Islet of Langerhans (tissue), 1 donor: ENCODE measurements around the gene MAP2K1.

Experiments
- FAIRE-seq: peaks from one replicate; lab custom pipeline; 2011; peaks lifted over from hg19 to GRCh38; lab: Jason Lieb, UNC

The MAP2K1 gene

DNA sequence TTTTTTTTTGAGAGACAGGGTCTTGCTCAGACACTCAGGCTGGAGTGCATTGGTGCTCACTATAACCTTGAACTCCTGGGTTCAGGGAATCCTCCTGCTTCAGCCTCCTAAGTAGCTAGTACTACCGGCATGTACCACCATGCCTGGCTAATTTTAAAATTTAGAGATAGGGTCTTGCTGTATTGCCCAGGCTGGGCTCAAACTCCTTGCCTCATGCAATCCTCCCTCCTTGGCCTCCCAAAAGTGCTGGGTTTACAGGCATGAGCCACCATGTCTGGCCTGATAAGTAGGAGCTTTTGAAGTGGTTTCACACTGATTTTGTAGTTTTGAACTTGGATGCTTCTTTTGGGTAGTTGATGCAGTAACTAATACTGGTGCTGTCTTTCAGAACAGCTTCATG, 7.8 kb downstream of the MAP2K1 start:
- FAIRE-seq: no peak

DNA sequence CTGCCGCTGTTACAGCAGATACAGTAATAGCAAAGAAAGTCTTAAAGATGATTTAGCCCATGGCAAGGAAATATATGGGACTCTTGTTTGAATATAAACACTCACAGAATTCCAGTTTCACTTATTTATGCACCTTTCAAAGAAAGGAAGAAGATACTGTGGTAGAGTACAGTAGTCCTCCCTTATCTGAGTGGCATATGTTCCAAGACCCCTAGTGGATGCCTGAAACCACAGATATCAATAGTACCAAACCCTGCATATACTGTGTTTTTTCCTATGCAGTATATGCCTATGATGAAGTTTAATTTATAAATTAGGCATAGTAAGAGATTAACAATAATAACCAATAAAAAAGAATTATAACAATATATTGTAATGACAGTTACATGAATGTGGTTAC, 8.2 kb downstream of the MAP2K1 start:
- FAIRE-seq: no peak

DNA sequence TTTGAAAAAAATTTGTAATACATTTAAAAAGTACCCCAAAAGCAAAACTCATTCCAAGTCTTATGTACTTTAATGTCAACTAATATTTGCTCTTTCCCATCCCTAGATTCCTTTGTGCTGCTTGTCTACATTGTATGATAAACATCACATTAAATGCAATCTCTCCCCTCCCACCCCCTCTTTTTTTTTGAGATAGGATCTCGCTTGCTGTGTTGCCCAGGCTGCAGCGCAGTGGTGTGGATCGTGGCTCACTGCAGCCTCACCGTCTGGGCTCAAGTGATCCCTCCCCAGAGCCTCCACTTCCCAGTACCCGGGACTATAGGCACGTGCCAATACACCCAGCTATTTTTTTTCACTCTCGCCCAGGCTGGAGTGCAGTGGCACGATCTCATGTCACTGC, 12.6 kb downstream of the MAP2K1 start:
- no peak for FAIRE-seq

DNA sequence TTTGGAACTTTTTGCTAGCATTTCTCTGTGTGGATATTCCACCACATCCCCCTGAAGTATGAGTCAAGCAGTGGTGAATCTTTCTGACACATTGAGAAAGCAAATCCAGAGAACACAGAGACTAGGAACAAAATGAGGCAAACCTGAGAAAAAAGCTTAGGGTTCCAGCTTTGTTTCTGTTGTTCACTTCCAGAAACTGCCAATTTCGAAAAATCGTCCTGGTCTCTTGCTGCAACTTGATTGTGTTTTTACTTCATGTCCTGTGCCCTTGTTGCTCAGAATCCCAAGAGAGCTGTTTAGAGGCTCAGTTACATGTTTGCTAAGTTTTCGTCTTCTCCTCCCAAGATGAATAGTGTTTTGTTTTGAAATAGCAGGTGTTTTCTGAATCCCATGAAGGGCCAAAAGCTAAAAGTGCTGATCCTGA, 13.7 kb downstream of the MAP2K1 start:
- FAIRE-seq: no peak

- peak; percentile 65 for FAIRE-seq
Observed at GRCh38 chr15:66401130-66402021, 14.7 kb downstream of the MAP2K1 start.

DNA sequence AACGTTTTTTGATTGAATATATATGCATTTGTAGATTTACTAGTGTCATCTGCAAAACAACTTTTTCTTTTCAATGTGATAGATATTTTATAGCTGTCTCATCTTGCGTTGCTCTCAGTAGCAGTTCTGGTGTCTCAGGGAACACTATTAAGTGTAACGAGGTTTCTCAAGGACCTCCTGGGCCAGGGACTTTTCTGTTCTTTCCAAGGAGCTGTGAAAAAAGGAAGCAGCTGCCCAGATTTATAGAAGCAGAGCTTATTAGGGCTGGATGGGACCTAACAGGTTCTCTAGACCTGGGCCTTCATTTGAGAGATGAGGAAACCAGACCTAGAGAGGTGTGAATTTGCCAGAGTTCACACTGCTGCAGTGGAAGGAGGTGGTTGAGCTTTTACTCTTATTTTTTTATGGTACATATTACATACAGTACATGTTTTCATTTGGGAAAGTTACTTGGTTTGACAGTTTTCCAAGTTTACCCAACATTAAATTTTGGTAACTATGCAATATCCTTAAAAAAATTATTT, 16.1 kb downstream of the MAP2K1 start:
- no peak for FAIRE-seq

DNA sequence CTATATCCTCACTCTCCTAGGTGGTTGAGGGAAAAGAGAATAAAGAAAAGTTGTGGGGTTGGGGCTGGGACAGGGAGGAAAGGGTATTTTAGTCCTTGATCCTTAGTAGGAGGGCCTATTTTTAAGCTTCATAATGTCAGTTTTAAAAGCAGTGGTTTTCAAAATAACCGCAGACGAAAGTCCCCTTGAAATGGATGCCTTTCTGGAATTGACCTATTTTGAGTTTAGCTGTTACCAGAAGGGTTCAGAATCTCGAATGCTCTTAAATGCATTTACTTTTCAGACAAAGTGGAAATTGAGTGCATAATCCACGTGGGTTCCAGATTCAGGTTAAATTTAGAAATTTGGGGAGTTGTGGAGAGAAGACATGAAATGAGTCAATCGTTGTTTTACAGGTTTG, 16.6 kb downstream of the MAP2K1 start:
- no peak for FAIRE-seq

DNA sequence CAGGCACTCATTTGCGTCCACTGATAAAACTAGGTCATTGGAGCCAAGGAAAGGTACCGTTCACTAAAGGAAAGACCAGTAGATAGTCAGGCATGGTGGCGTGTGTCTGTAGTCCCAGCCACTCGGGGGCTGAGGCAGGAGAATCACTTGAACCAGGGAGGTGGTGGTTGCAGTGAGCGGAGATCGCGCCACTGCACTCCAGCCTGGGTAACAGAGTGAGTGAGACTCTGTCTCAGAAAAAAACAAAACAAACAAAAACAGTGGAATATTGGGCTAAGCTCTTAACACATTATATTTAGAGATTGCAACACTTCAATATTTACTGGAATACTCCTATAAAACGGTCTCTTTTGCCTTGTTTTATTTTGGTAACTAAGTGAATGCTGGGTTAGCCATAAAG, 17.4 kb downstream of the MAP2K1 start:
- no peak for FAIRE-seq

- FAIRE-seq: no peak
Observed at GRCh38 chr15:66404532-66404931, 17.8 kb downstream of the MAP2K1 start.

GRCh38 chr15:66405007-66405406, 18.3 kb downstream of the MAP2K1 start:
- FAIRE-seq: no peak

DNA sequence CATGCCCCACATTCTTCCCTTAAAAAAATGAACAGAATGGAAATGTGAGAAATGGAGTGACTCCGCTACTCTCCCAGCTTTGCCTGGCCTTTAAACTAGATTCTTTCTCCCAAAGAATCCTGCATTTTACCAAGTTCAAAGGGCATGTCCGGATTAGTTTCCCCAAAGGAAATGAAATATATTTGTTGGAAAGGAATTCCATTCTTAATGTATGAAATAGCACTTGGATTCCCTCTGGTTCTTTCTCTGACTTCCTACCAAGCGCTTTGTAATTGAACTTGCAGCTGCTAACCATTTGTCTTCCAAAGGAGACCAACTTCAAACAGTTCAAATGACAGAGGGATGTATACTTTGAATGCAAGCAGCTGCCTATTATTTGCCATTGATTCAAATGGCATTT, 18.9 kb downstream of the MAP2K1 start:
- no peak for FAIRE-seq

DNA sequence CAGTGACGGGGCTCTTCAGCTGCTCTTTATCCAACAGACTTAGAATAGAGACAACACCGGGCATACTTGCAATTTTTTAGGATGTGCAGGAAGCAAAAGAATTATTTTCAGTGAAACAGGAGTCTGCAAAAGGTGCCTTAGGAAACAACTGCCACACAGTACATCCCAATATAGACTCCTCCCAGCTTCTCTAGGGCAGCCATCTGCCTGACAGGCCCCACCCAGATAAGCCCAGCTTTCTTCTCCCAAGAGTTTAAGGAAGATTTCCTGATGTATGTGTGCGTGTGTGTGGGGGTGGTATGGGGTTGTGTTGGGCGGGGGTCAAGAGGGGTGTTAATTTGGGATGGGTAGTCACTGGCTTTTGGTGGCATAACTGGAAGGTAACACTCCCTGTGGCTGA, 21.5 kb downstream of the MAP2K1 start:
- FAIRE-seq: no peak

- no peak for FAIRE-seq
Observed at GRCh38 chr15:66408675-66409282, 22.1 kb downstream of the MAP2K1 start.

DNA sequence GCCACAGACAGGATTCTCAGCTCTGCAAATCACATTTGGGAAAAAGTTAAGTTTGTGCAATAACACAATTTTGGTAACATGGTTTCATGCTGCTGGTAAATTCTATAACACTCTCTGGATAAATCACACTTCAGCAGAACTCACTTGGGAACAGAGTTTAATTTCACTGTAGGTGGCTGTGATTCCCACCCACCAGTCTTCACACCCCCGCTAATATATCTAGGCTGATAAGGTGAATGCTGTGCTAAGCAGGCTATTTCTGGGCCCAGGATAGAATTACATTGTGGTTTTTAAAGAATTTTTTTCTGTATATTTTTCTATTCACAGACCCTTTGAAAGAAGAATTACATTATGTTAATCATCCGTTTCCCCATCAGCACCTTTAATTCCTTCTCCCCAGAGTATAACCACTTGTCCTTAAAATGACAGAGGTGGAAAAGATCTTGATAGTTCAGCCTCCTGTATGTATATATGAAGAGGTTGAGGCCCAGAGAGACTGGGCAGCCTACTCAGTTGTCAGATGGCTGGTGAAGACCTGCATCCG, 22.9 kb downstream of the MAP2K1 start:
- no peak for FAIRE-seq

- no peak for FAIRE-seq
Observed at GRCh38 chr15:66411190-66411589, 24.5 kb downstream of the MAP2K1 start.

DNA sequence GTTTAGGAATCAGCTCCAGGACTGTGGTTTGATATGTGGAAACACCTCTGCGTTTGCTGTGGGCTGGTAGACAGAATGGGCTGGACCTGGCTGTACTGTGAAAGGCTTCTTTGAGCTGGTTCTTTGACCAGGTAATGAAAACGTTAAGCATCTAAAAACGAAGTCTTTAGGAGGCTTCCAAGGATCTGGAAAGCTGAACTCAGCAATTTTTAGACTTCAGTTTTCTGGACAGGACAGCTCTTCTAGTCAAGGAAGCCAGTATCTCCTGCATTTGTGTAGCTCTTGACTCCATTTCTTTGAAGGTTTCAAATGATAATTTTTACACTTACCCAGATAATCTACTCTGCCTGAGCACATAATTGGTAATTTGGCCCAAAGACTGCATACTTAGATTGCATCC, 25.5 kb downstream of the MAP2K1 start:
- no peak for FAIRE-seq

DNA sequence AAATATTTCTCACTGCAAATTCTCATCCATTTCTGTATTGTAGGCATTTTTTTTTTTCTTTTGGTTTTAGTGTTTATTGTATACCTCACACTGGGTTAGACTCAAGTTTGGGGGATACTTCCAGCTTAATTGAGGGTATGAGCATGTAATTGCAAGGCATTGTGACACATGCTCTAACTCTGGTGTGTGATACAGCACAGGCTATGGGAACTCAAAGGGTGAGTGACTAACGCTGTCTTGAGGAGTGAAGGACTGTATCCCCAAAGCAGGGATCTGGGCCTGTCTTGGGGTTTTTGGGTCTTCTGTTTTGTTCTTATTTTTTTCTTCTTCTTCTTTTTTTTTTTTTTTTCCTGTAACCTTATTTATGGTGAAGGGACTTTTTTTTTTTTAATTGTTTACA, 26.9 kb downstream of the MAP2K1 start:
- no peak for FAIRE-seq

DNA sequence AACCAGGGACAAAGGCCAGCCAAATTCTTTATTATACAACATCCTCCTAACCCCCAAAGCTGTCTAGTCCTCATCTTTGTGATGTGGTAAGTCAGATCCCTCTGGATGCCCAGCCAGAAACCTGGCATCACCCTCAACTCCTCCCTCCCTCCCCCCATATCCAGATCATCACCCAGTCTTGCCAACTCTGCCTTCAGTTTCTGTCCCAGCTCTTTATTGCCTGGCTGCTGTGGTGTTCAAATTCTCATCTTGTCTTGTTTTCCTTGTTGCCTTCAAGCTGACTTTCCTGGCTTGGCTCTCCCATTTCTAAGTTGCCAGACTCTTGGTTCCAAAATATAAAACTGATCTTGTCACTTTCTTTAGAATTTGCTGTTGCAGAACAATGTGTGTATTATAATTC, 28.6 kb downstream of the MAP2K1 start:
- no peak for FAIRE-seq

GRCh38 chr15:66417736-66418135, 31.0 kb downstream of the MAP2K1 start:
- FAIRE-seq: no peak

GRCh38 chr15:66419471-66419870, 32.8 kb downstream of the MAP2K1 start:
- FAIRE-seq: no peak

- FAIRE-seq: no peak
Observed at GRCh38 chr15:66422347-66422746, 35.6 kb downstream of the MAP2K1 start.

DNA sequence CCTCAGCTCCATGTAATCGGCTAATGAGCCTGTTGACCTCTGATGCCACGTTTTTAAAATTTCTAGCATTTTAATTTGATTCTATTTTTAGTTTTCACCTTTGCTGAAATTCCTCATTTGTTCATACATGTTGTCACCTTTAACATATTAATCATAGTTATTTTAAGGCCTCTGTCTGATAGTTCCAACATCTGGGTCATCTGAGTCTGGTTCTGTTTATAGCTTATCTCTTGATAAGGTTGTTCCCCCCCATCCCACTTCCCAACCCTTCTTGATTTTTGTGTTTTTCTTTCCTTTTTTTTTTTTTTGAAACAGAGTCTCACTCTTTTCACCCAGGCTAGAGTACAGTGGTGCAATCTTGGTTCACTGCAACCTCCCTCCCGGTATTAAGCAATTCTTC, 36.4 kb downstream of the MAP2K1 start:
- no peak for FAIRE-seq

- FAIRE-seq: no peak
Observed at GRCh38 chr15:66424963-66425612, 38.4 kb downstream of the MAP2K1 start.
